ENCODE data around the gene PDSS2. TPM values are rescaled to one million over a fixed set of nuclear protein-coding genes. Genes with fewer than 3 reads are reported as not detected.

The PDSS2 gene
- polyA plus RNA-seq, 3 donors: 10.1 to 13.9 (median 13.3) TPM

DNA sequence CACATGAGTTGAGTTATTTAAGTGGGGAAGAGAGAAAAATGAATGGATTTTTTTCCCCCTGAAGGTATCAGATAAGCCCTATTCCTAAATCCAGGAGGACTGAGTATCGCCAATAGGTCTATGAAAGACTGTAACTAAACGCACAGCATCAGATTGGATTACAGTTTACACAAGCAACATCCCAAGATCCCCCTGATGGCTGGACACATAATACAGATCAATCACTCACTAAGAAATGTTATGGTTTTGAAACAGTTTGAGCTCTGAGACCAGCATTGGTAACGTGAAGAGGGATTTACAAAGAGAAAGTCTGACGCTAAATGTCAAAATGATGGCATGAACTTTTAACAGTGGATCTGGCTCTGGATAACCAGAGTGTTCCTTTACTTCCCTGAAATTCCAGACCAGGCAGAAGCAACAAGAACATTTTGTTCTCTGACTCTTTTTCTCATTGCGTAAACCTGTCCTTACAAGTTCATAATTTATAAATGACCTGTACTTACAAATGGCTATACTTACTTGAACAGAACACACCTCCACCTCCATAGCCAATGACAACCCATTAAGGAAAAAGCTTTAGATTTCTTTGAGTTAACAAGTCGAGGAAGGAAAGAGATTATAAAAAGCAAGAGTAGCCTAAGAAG is 212.3 kb downstream of the PDSS2 start:
- no peak for DNase-seq
- H3K27me3 ChIP-seq (ENCODE audit: control insufficient read depth in 2 of 2, insufficient read depth in 2 of 2, low read length in 2 of 2): no peaks in the 10 kb centered on the region
- H3K27ac ChIP-seq (ENCODE audit: low read depth in 1 of 2, low read length in 2 of 2): no peak overlapping the region
- H3K79me2 ChIP-seq (ENCODE audit: insufficient read depth, low read length): no peaks in the 10 kb centered on the region
- H3K36me3 ChIP-seq (replicated peaks in 1 of 2; ENCODE audit: control insufficient read depth in 1 of 2, insufficient read depth in 2 of 2, low read length in 2 of 2): no peaks in the 10 kb centered on the region
- TF ChIP-seq, protein P1, sequence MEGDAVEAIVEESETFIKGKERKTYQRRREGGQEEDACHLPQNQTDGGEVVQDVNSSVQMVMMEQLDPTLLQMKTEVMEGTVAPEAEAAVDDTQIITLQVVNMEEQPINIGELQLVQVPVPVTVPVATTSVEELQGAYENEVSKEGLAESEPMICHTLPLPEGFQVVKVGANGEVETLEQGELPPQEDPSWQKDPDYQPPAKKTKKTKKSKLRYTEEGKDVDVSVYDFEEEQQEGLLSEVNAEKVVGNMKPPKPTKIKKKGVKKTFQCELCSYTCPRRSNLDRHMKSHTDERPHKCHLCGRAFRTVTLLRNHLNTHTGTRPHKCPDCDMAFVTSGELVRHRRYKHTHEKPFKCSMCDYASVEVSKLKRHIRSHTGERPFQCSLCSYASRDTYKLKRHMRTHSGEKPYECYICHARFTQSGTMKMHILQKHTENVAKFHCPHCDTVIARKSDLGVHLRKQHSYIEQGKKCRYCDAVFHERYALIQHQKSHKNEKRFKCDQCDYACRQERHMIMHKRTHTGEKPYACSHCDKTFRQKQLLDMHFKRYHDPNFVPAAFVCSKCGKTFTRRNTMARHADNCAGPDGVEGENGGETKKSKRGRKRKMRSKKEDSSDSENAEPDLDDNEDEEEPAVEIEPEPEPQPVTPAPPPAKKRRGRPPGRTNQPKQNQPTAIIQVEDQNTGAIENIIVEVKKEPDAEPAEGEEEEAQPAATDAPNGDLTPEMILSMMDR (IDR thresholded peaks at IDR 0.05): no peak
- Mint-ChIP-seq H3K27ac (no peak overlapping the region), H3K36me3 (peaks cover 0 to 13% of the 10 kb centered on the region in 2 donors), H3K27me3 (ENCODE audit: low read depth in 3 of 3) (peaks cover 0 to 2% (median 0%) of the 10 kb centered on the region in 3 donors), H3K9me3 (peaks cover 0 to 4% (median 2%) of the 10 kb centered on the region in 7 donors), H3K4me1 (no peaks in the 10 kb centered on the region), H3K4me3 (no peak overlapping the region)
- no peak overlapping the region for H3K9ac ChIP-seq (ENCODE audit: insufficient read depth, low read length, poor library complexity, severe bottlenecking)
- H3K9me3 ChIP-seq (replicated peaks in 1 of 2; ENCODE audit: control insufficient read depth in 1 of 2, insufficient read depth in 1 of 2, low read length in 2 of 2): no peaks in the 10 kb centered on the region
- H4K20me1 ChIP-seq (ENCODE audit: insufficient read depth, low read length): no peaks in the 10 kb centered on the region
- no peaks in the 10 kb centered on the region for H3K4me1 ChIP-seq (ENCODE audit: control insufficient read depth in 1 of 2, insufficient read depth in 2 of 2, low read length in 2 of 2)
- intact Hi-C loops (cut with micrococcal nuclease): no loop called here
- no peak overlapping the region for H3K4me2 ChIP-seq (replicated peaks; ENCODE audit: extremely low read depth, low read length, poor library complexity, severe bottlenecking)
- 100% methylated on average over 5 of the region's 6 CpGs for WGBS (ENCODE audit: insufficient coverage)
- no peak overlapping the region for H3K4me3 ChIP-seq (replicated peaks in 1 of 3; ENCODE audit: low read depth in 2 of 3, low read length in 3 of 3)
- H2AFZ ChIP-seq (ENCODE audit: insufficient read depth, low read depth, low read length, poor library complexity, severe bottlenecking): no peak overlapping the region

- H3K9ac ChIP-seq (ENCODE audit: insufficient read depth, low read length, poor library complexity, severe bottlenecking): no peak overlapping the region
- H3K27ac ChIP-seq (ENCODE audit: low read depth in 1 of 2, low read length in 2 of 2): no peak overlapping the region
- intact Hi-C loops (cut with micrococcal nuclease): no loop called here
- H2AFZ ChIP-seq (ENCODE audit: insufficient read depth, low read depth, low read length, poor library complexity, severe bottlenecking): no peak overlapping the region
- no peaks in the 10 kb centered on the region for H3K27me3 ChIP-seq (ENCODE audit: control insufficient read depth in 2 of 2, insufficient read depth in 2 of 2, low read length in 2 of 2)
- H3K4me2 ChIP-seq (replicated peaks; ENCODE audit: extremely low read depth, low read length, poor library complexity, severe bottlenecking): no peak overlapping the region
- no peaks in the 10 kb centered on the region for H3K79me2 ChIP-seq (ENCODE audit: insufficient read depth, low read length)
- Mint-ChIP-seq H3K27me3 (ENCODE audit: low read depth in 3 of 3) (peaks cover 0 to 2% (median 0%) of the 10 kb centered on the region in 3 donors), H3K9me3 (peaks cover 0 to 4% (median 3%) of the 10 kb centered on the region in 7 donors), H3K4me3 (no peak overlapping the region), H3K4me1 (no peaks in the 10 kb centered on the region), H3K36me3 (peaks cover 3 to 13% of the 10 kb centered on the region in 2 donors), H3K27ac (peak overlapping the region in 1 of 7 donors; percentile 13)
- no CpG with 5 or more reads among the region's 3 CpGs for WGBS (ENCODE audit: insufficient coverage)
- no peaks in the 10 kb centered on the region for H4K20me1 ChIP-seq (ENCODE audit: insufficient read depth, low read length)
- H3K4me3 ChIP-seq (replicated peaks in 1 of 3; ENCODE audit: low read depth in 2 of 3, low read length in 3 of 3): no peak overlapping the region
- TF ChIP-seq, protein P1 (IDR thresholded peaks at IDR 0.05): no peak
- H3K9me3 ChIP-seq (replicated peaks in 1 of 2; ENCODE audit: control insufficient read depth in 1 of 2, insufficient read depth in 1 of 2, low read length in 2 of 2): no peaks in the 10 kb centered on the region
- no peak for DNase-seq
- no peaks in the 10 kb centered on the region for H3K4me1 ChIP-seq (ENCODE audit: control insufficient read depth in 1 of 2, insufficient read depth in 2 of 2, low read length in 2 of 2)
- H3K36me3 ChIP-seq (replicated peaks in 1 of 2; ENCODE audit: control insufficient read depth in 1 of 2, insufficient read depth in 2 of 2, low read length in 2 of 2): no peaks in the 10 kb centered on the region
Observed at GRCh38 chr6:107246249-107246971, 213.0 kb downstream of the PDSS2 start.
